Cardiac muscle cell (in vitro differentiated cells and primary cell): Measurements from ENCODE around the gene TTF1. TPM values are rescaled to one million over a fixed set of nuclear protein-coding genes. Genes with fewer than 3 reads are reported as not detected.
"Not testable (repeated sequence)": the region's sequence is repeated elsewhere in the genome, so short reads cannot be mapped to it uniquely, and the experiment has no call there.

Source experiments
- DNase-seq, 2 donors: peaks; one replicate each; pipeline versions ENCODE4 v3.0.0 to v3.0.0-alpha.2; 2010 to 2017; ENCODE audit warnings: low read depth in 1 of 2, low spot score in 1 of 2
- H3K27ac ChIP-seq: fragments of 200-600 bp; sonication (generic); 2 replicates; pipeline ENCODE4 v1.5.1; 2016
- H3K27me3 ChIP-seq: fragments of 200-600 bp; sonication (generic); 2 replicates; pipeline ENCODE4 v1.6.0; 2016; ENCODE audit warnings: control low read depth
- H3K36me3 ChIP-seq: fragments of 200-600 bp; sonication (generic); 2 replicates; pipeline ENCODE4 v1.5.1; 2016; ENCODE audit warnings: control low read depth
- H3K4me1 ChIP-seq: fragments of 200-600 bp; sonication (generic); 2 replicates; pipeline ENCODE4 v1.8.1; 2017; ENCODE audit warnings: low read depth, mild to moderate bottlenecking, mixed run types
- H3K4me3 ChIP-seq: fragments of 200-600 bp; sonication (generic); 2 replicates; pipeline ENCODE4 v1.5.1; 2016; ENCODE audit warnings: mild to moderate bottlenecking
- H3K9me3 ChIP-seq: fragments of 200-600 bp; sonication (generic); 2 replicates; pipeline ENCODE4 v1.5.1; 2017; ENCODE audit warnings: low read depth, mild to moderate bottlenecking, control low read depth
- CTCF ChIP-seq: IDR thresholded peaks from 2 replicates; pipeline ENCODE4 v1.5.1; 2012; ENCODE audit warnings: low read depth, mild to moderate bottlenecking, low read length
- polyA plus RNA-seq: library from polyadenylated mRNA; unstranded; fragments of >200 nt; fragmentation: Nextera tagmentation; extraction: Ambion mirVana; gene quantifications from 2 replicates; pipeline ENCODE4 v1.2.1, GENCODE V29; 2016
- total RNA-seq: library from RNA; depleted of rRNA; stranded (reverse); fragments of >200 nt; gene quantifications from 2 replicates; pipeline ENCODE4 v1.2.3, GENCODE V29; 2016

Gene TTF1
- total and polyA plus RNA-seq, 2 experiments from 2014 or later = 8.8 to 10.9 TPM

- no peaks in the 10 kb centered on the region for H3K4me1 ChIP-seq
- H3K4me3 ChIP-seq = no peak overlapping the region
- no peak for TF ChIP-seq CTCF
- peaks cover 66% of the 10 kb centered on the region for H3K36me3 ChIP-seq
- H3K27me3 ChIP-seq = no peaks in the 10 kb centered on the region
- DNase-seq = no peak
- no peaks in the 10 kb centered on the region for H3K9me3 ChIP-seq
- H3K27ac ChIP-seq = no peak overlapping the region
These were observed 19.5 kb downstream of the TTF1 start for GRCh38 chr9:132387133-132387532.

- Histone ChIP-seq H3K36me3 (peaks cover 44% of the 10 kb centered on the region), H3K9me3 (no peaks in the 10 kb centered on the region), H3K4me1 (no peaks in the 10 kb centered on the region), H3K4me3 (no peak overlapping the region), H3K27ac (no peak overlapping the region), H3K27me3 (no peaks in the 10 kb centered on the region)
- no peak for TF ChIP-seq CTCF
- DNase-seq = no peak
These were observed 22.3 kb downstream of the TTF1 start for GRCh38 chr9:132384376-132384775.

GRCh38 chr9:132383462-132383883, 23.2 kb downstream of the TTF1 start:
- H3K36me3 ChIP-seq = peaks cover 43% of the 10 kb centered on the region
- no peak for TF ChIP-seq CTCF

DNA sequence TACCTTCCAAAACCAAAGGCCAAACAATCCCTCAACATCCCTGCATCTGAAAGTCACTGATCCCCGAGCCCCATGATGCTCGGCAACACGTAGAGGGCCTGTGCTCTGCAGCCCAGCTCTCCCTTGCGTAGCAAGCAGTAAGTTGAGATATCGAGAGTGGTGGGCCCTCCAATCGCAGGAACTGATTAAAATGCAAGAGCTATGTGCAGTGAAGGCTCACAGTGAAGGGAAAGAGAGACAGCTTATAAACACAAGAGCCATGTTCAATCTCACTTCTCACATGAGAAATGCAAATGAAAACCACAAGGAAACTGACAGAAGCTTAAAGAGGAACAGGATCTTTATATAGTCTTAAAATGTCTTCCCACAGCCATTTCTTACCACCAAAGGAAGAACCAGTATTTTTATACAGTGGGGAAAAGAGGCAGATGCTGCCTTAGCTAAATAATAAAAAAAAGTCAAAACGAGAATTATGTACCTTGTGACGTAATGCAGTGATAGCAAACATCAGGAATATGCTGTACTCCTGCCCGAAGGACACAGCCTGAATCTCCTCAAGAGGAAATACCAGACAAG, 24.6 kb downstream of the TTF1 start:
- Histone ChIP-seq H3K9me3 (no peaks in the 10 kb centered on the region), H3K4me3 (no peak overlapping the region), H3K27me3 (no peaks in the 10 kb centered on the region), H3K36me3 (peaks cover 33% of the 10 kb centered on the region), H3K4me1 (no peaks in the 10 kb centered on the region), H3K27ac (no peak overlapping the region)
- DNase-seq = no peak
- TF ChIP-seq CTCF = no peak

More at GRCh38 chr9:132383462-132383883, 23.2 kb downstream of the TTF1 start:
- DNase-seq = no peak
- Histone ChIP-seq H3K4me1 (no peaks in the 10 kb centered on the region), H3K27ac (no peak overlapping the region), H3K9me3 (no peaks in the 10 kb centered on the region), H3K27me3 (no peaks in the 10 kb centered on the region), H3K4me3 (no peak overlapping the region)

- peaks cover 21% of the 10 kb centered on the region for H3K36me3 ChIP-seq
- not testable (repeated sequence) for H3K27me3 ChIP-seq, H3K4me1 ChIP-seq, H3K4me3 ChIP-seq, DNase-seq, H3K27ac ChIP-seq, H3K9me3 ChIP-seq
These were observed 28.2 kb downstream of the TTF1 start for GRCh38 chr9:132378416-132378815.

DNA sequence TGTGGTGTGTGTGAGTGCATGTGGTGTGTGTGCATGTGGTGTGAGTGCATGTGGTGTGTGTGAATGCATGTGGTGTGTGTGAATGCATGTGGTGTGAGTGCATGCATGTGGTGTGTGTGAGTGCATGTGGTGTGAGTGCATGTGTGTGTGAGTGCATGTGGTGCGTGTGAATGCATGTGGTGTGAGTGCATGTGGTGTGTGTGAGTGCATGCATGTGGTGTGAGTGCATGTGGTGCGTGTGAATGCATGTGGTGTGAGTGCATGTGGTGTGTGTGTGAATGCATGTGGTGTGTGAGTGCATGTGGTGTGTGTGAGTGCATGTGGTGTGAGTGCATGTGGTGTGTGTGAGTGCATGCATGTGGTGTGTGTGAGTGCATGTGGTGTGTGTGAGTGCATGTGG, 28.9 kb downstream of the TTF1 start:
- not testable (repeated sequence) for H3K9me3 ChIP-seq, DNase-seq
- peaks cover 21% of the 10 kb centered on the region for H3K36me3 ChIP-seq

More for the DNA sequence above, 28.9 kb downstream of the TTF1 start:
- not testable (repeated sequence) for H3K4me3 ChIP-seq, H3K4me1 ChIP-seq, H3K27ac ChIP-seq, H3K27me3 ChIP-seq
